CMK (cell line): ENCODE results near the gene PKD2L1.
"Not testable (repeated sequence)": the region's sequence is repeated elsewhere in the genome, so short reads cannot be mapped to it uniquely, and the experiment has no call there.

Source experiments
- DNase-seq: peaks from one replicate; pipeline ENCODE4 v3.0.0-alpha.2; 2010; ENCODE audit warnings: low read depth

Gene PKD2L1

GRCh38 chr10:100286051-100287033 is 43.7 kb downstream of the PKD2L1 start, which contains the start of gene BLOC1S2:
TSS of gene BLOC1S2 (minus strand) at chr10:100286680. CDS start at chr10:100286659, 21 bp downstream.
- peak; percentile 79 for DNase-seq

- not testable (repeated sequence) for DNase-seq
These were observed 44.7 kb downstream of the PKD2L1 start for GRCh38 chr10:100285326-100285725.

- no peak for DNase-seq
These were observed 47.1 kb downstream of the PKD2L1 start for GRCh38 chr10:100282907-100283306.

GRCh38 chr10:100276971-100277370 is 53.1 kb downstream of the PKD2L1 start:
- not testable (repeated sequence) for DNase-seq

GRCh38 chr10:100267239-100268104 is 62.6 kb downstream of the PKD2L1 start, which contains the start of gene CWF19L1:
TSS of gene CWF19L1 (minus strand) at chr10:100267638. CDS start at chr10:100267593, 45 bp downstream.
- DNase-seq = peak; percentile 61

- DNase-seq = no peak
These were observed 64.1 kb downstream of the PKD2L1 start for GRCh38 chr10:100265821-100266485.

- no peak for DNase-seq
These were observed 75.8 kb downstream of the PKD2L1 start for GRCh38 chr10:100254191-100254590.

GRCh38 chr10:100253041-100253440 is 77.0 kb downstream of the PKD2L1 start:
- DNase-seq = no peak

GRCh38 chr10:100248820-100249219 is 81.2 kb downstream of the PKD2L1 start:
- DNase-seq = no peak

GRCh38 chr10:100245484-100246220 is 84.4 kb downstream of the PKD2L1 start:
- no peak for DNase-seq

GRCh38 chr10:100239851-100240250 is 90.2 kb downstream of the PKD2L1 start:
- DNase-seq = no peak

GRCh38 chr10:100238429-100238828 is 91.6 kb downstream of the PKD2L1 start:
- no peak for DNase-seq
